Right hindlimb (tissue), 1 donor: ENCODE results near the gene VAPB.

Source experiments
- DNase-seq: peaks from one replicate; pipeline ENCODE4 v3.0.0-alpha.2; 2018

Gene VAPB

GRCh38 chr20:58485393-58485792, 96.4 kb downstream of the VAPB start:
- peak; percentile 21 for DNase-seq

- no peak for DNase-seq
These were observed 97.2 kb downstream of the VAPB start for GRCh38 chr20:58486207-58486606.

- no peak for DNase-seq
These were observed 103.2 kb downstream of the VAPB start for GRCh38 chr20:58492074-58492718.

- DNase-seq, result no peak
These were observed 103.9 kb downstream of the VAPB start for GRCh38 chr20:58492795-58493524.

GRCh38 chr20:58494923-58495622, 106.0 kb downstream of the VAPB start:
- peak; percentile 7 for DNase-seq

- peak; percentile 8 for DNase-seq
These were observed 106.8 kb downstream of the VAPB start for GRCh38 chr20:58495623-58496428.

- peak; percentile 11 for DNase-seq
These were observed 107.4 kb downstream of the VAPB start for GRCh38 chr20:58496429-58496769.

- DNase-seq, result peak; percentile 11
These were observed 108.1 kb downstream of the VAPB start for GRCh38 chr20:58497076-58497641.

GRCh38 chr20:58497724-58498469, 108.9 kb downstream of the VAPB start:
- DNase-seq, result no peak

GRCh38 chr20:58498470-58499068, 109.5 kb downstream of the VAPB start:
- no peak for DNase-seq

GRCh38 chr20:58500256-58500655, 111.2 kb downstream of the VAPB start:
- no peak for DNase-seq
